HG03103 (cell line): Measurements from ENCODE around the gene ESPL1.

Experiments used
- ATAC-seq: cut with Tn5 transposase; IDR thresholded peaks from one replicate; pipeline ENCODE4 v1.9.1; 2021; ENCODE audit warnings: low read depth; ENCODE audit not compliant: unreplicated experiment

Gene ESPL1

GRCh38 chr12:53230108-53230845, 37.8 kb upstream of the ESPL1 start:
- no peak for ATAC-seq

GRCh38 chr12:53231671-53231920, 36.5 kb upstream of the ESPL1 start:
- ATAC-seq: no peak

GRCh38 chr12:53231921-53232645, 36.0 kb upstream of the ESPL1 start, which contains the start of gene RARG:
TSS of gene RARG (minus strand) at chr12:53232209. CDS start at chr12:53227545, 4,664 bp downstream.
- ATAC-seq: no peak

DNA sequence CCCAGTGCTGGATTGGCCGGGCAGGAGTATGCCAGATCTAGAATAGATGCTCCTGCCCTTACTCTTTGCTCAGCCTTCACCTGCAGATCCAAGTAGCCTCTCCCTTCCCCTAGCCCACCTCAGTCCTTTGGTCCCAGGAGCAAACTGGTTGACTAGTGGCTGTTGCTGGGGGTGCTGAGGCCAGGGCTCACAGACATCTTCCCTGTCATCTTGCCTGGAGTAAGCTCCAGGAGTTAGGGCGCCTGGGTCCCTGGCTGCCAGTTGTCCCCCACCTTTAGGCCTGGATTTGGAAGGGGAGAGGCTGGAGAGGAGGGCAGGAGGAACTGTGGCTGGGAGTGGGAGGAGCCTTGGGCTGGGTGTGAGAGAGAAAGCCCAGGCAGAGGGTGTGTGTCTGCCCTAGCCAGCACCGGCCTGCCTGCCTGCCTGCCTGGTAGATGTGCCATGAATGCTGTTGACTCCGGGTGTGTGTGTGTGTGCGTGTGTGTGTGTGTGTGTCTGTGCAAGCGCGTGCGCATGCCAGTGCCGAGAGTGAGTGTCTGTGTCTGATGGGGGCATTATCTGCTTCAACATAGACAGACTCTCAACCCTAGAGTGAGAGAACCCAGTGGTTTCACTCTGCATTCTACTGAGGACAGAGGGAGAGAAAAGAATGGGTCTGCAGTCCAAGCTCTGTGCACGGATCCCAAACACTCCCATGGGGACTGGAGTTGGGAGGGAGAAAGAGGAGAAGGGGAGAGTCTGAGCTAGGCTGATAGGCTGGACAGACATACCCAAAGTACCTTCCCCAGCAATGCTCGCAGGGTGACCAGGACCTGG, 35.2 kb upstream of the ESPL1 start:
- ATAC-seq: no peak

DNA sequence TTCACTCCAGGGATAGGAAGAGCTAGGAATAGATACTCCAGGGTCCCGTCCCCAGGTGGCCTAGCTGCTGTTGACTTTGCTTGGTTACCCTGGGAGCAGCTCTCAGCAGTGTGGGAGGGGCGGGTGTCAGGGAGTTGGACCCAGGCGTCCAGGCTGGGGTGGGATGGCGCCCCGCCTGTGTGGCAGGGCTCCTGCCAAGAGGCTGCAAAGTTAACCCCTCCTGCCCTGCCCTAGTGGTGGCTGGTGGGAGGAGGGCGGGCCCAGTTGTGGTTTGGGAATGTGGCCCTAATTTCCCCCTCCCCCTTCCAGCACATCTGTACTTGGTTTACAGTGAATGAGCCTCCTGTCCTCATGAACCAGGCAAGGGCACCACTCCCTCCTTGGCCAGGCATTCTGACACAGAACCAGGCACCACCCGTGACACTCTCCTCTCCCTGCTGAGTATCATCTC, 34.4 kb upstream of the ESPL1 start:
- no peak for ATAC-seq

DNA sequence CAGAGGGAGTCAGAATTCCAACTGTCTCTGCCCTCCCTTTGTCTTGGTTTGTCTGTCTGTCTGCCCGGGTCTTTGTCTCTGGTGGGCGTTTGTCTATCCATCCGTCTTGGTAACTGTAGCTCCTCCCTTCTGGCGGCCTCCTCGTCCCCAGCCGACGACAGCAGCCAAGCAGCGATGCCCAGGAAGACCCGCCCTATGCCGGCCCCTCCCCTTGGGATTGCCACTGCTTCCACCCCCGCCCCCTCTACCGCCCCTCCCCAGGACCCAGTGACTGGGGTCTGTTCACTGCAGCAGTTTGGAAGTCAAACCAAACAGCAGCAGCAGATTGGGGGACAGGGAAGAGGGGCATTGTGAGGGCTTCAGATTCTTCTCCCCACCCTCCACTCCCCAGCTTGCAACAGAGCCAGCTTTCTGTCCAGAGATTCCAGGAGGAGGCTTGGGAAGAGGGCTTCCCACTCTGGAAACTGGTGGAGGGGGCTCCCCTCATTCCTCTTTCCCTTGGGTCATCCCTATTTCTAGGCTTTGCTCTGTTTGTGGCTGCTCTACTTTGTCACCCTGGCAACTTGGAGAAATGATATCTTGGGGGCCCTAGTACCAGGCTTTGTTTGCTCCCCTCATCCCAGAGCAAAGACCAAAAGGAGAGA, 33.7 kb upstream of the ESPL1 start:
- ATAC-seq: no peak

GRCh38 chr12:53235164-53235563, 32.9 kb upstream of the ESPL1 start:
- no peak for ATAC-seq

GRCh38 chr12:53235742-53236442, 32.2 kb upstream of the ESPL1 start:
- no peak for ATAC-seq

GRCh38 chr12:53236443-53237111, 31.5 kb upstream of the ESPL1 start:
- no peak for ATAC-seq

GRCh38 chr12:53239643-53240258, 28.3 kb upstream of the ESPL1 start:
- no peak for ATAC-seq

DNA sequence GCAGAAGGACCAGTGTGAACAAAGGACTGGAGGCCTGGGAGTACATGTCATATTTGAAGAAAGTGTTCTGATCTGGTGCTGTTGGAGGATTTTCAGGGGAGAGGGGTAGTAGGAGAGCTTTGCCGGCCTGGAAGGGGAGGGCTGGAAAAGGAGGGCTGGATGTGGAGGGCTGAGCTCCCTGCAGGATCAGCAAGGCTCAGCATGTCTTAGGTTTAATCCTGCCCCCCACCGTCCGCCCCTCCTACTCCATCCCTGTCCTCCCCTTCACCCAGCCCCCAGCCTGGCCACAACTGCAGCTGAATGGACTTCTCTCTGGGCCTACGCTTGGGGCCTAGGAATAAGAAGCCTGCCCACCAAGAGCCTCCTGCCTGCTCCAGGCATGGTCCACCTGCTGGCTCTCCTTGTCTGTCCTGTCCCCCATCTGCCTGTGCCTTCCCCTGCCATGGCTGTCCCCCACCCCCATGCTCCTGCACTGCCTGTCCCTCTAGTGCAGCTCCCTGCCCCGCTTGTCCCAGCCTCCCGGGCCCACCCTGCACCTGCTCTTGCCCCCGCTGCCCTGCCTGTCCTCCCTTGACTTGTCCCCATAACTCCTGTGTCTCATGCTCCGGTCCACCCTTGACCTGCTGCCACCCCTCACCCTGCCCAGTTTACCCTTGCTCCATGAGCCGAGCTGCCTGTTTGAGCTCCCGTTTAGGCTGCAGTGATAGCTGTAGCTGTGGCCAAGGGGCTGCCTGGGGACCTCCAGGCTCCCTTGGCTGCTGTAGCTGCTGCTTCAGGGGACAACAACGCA, 26.3 kb upstream of the ESPL1 start:
- ATAC-seq: no peak

GRCh38 chr12:53244337-53244736, 23.8 kb upstream of the ESPL1 start:
- ATAC-seq: no peak

- ATAC-seq: no peak
These were observed 22.8 kb upstream of the ESPL1 start for GRCh38 chr12:53245286-53245685.

- ATAC-seq: peak; percentile 71
These were observed 16.4 kb upstream of the ESPL1 start for GRCh38 chr12:53251477-53252348.

DNA sequence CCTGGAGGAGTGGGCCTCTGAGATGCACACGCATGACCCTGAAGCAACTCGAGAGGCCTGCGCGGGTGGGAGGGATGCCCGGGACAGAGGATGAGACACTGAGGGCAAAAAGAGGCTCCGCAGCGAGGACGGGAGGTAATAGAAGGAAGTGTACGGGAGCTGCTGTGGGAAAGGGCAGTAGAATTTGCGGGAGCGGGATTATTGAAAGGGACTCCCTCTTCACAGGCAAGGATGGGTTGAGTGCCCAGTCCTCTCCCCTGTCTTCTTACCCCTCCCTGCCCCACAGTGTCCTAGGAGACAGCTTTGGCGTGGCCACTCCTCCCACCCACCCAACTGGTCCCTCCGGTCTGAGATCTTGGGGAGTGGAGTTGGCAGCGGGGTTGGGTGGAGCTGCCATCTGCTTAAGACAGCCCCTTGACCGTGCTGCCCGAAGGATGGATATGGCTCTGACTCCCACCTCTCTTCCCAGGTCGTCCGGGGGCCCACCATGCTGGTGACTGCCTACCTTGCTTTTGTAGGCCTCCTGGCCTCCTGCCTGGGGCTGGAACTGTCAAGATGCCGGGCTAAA, 15.7 kb upstream of the ESPL1 start:
- no peak for ATAC-seq

GRCh38 chr12:53253298-53253697, 14.8 kb upstream of the ESPL1 start:
- ATAC-seq: no peak

DNA sequence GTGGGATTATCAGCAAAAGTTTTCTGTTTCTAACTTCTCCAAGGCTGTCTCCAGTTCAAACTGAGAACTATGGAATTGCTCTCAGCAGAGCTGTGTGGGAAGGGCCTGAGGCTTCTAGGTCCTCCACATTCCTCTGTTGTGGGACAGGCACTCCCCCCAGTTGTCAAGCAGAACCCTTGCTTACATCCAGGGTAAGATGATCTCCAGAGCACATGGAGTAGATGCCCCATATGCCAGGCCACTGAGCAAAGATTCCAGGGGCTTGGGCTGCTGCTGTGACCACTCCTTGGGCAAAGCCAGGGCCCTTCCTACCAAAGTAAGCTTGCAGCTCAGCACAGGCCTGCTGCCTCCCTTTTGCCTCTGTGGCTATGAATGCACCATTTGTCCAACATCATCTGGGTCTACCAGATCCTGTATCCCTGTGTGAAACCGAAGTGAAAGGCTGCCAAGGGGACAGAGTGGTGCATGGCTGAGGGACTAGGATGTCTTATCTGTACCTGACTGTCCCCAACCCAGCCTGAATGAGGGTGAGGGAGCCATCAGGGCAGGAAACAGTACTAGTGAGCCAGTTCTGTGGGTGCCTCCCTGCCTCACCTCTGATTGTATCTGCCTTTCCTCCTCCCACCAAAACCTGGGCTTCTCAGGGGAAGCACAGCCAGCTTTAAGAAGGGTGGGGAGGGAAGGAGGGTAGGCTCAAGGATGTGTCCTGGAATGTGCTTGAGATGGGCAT, 13.1 kb upstream of the ESPL1 start:
- ATAC-seq: no peak
